Erythroblast (primary cell): ENCODE results near the gene LAG3.

Source experiments
- GATA1 ChIP-seq: IDR thresholded peaks from 2 replicates; pipeline ENCODE4 v1.6.1; 2011; ENCODE audit warnings: low read depth, mild to moderate bottlenecking, control low read depth, low read length, moderate library complexity
- POLR2A ChIP-seq: IDR thresholded peaks from 2 replicates; pipeline ENCODE4 v1.6.1; 2011; ENCODE audit warnings: mild to moderate bottlenecking, low read length

DNA sequence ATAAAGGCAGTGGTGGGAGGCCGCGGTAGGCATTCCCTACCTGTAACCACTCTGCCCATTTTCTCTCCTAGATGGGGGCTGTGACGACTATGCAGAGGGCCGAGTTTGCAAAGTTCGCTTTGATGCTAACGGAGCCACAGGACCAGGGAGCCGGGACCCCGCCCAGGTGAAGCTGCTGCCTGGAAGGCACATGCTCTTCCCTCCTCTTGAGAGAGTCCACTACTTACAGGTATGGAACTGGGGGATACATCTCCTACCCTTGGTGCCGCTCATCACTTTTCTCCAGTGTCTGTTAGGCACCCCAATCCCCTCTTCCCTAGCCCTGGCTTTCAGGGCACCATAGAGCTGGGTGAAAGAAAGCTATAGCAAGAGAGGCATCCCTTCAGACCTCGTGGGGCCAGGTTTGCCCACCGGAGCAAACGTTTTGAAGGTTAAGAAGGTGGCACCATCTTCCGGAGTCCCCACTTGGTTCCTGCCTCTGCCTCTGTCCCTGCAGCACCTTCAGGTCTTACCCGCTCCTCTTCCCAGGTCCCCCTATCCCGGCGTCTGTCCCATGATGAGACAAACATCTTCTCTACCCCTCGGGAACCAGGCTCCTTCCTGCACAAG is 53.9 kb downstream of the LAG3 start:
- TF ChIP-seq POLR2A: no peak
- TF ChIP-seq GATA1: no peak
